GM10248 (cell line): ENCODE measurements around the gene PSMA2.

Experiments used
- CTCF ChIA-PET: fragments of 300-600 bp; sonication (Branson Sonifier 250); formaldehyde crosslinking; extraction: SDS; loops from one replicate; lab custom pipeline; 2021; ENCODE audit warnings: antibody characterized with exemption; lab: Yijun Ruan, JAX
- POLR2A ChIA-PET: fragments of 350-650 bp; sonication (Branson Sonifier 250); formaldehyde crosslinking; extraction: SDS; loops from one replicate; lab custom pipeline; 2020; ENCODE audit warnings: antibody characterized with exemption; lab: Yijun Ruan, JAX
- DNase-seq: peaks from one replicate; pipeline ENCODE4 v3.0.0; 2012; ENCODE audit errors: extremely low spot score
- CTCF ChIP-seq: IDR thresholded peaks from 2 replicates; pipeline ENCODE4 v1.5.1; 2012; ENCODE audit warnings: mild to moderate bottlenecking, low read depth; ENCODE audit errors: extremely low read depth, missing control alignments, control extremely low read depth

PSMA2 gene

GRCh38 chr7:42914009-42914408 is 18.0 kb downstream of the PSMA2 start:
- ChIA-PET POLR2A (no interaction called here), CTCF (interaction anchor here (1.2 to 5.0 kb wide), 4 partner anchors 10 to 347 kb away, joined by 3 to 33 read pairs (median 6); partner anchors contain the start of genes MRPL32 and PSMA2)
- DNase-seq: no peak
- TF ChIP-seq CTCF: no peak

- no peak for DNase-seq
- TF ChIP-seq CTCF: no peak
- CTCF ChIA-PET: interaction anchor here (1.6 to 5.0 kb wide), 3 partner anchors 11 to 27 kb away, joined by 4 to 33 read pairs (median 8); partner anchors contain the start of genes MRPL32 and PSMA2
- POLR2A ChIA-PET: no interaction called here
Measured at GRCh38 chr7:42913591-42913990, 18.4 kb downstream of the PSMA2 start.

- CTCF ChIA-PET: interaction anchor here (0.7 to 2.9 kb wide), 5 partner anchors 12 to 971 kb away, joined by 3 to 8 read pairs (median 5); no protein-coding TSS in a partner anchor
- TF ChIP-seq CTCF: no peak
Measured at GRCh38 chr7:42911454-42912447, 20.2 kb downstream of the PSMA2 start, which contains the start of gene C7orf25. C7orf25 (minus strand) TSS chr7:42912070; CDS start chr7:42910900, 1,170 bp downstream.

GRCh38 chr7:42910306-42910705 is 21.7 kb downstream of the PSMA2 start:
- ChIA-PET CTCF (interaction anchor here (1.1 to 2.0 kb wide), 4 partner anchors 10 to 34 kb away, joined by 4 to 9 read pairs (median 8); no protein-coding TSS in a partner anchor), POLR2A (no interaction called here)
- no peak for TF ChIP-seq CTCF
- no peak for DNase-seq

More at GRCh38 chr7:42911454-42912447, 20.2 kb downstream of the PSMA2 start, which contains the start of gene C7orf25:
- peak; percentile 94 for DNase-seq
- POLR2A ChIA-PET: no interaction called here

GRCh38 chr7:42907316-42907715 is 24.7 kb downstream of the PSMA2 start:
- POLR2A ChIA-PET: no interaction called here
- CTCF ChIA-PET: interaction anchor here (1.2 kb wide), 1 partner anchor 966 kb away, joined by 4 read pairs; no protein-coding TSS in a partner anchor
- no peak for DNase-seq
- TF ChIP-seq CTCF: no peak

GRCh38 chr7:42906181-42906580 is 25.8 kb downstream of the PSMA2 start:
- ChIA-PET CTCF (interaction anchor here (0.8 to 1.2 kb wide), 3 partner anchors 202 to 965 kb away, joined by 3 to 4 read pairs (median 3); no protein-coding TSS in a partner anchor), POLR2A (no interaction called here)
- no peak for DNase-seq
- no peak for TF ChIP-seq CTCF
